Measurements from ENCODE around the gene CHKA. TPM values are rescaled to one million over a fixed set of nuclear protein-coding genes. Genes with fewer than 3 reads are reported as not detected.

Gene CHKA
- polyA plus RNA-seq, 1 donor (not counting 4 experiments of a cell fraction or from before 2014, with no cell fraction given) = 7.1 TPM

GRCh38 chr11:68113986-68114385 lies 7.2 kb downstream of the CHKA start:
- FAIRE-seq (no peak), DNase-seq (ENCODE audit: low read depth, low spot score) (no peak)
- no peaks in the 10 kb centered on the region for H3K79me2 ChIP-seq (ENCODE audit: control insufficient read depth, insufficient read depth, low read length)
- H3K9me3 ChIP-seq (ENCODE audit: control insufficient read depth, low read depth, low read length) = no peaks in the 10 kb centered on the region
- no peak overlapping the region for H3K4me2 ChIP-seq (ENCODE audit: control insufficient read depth, extremely low read depth, insufficient read depth, low read depth, low read length)
- H2AFZ ChIP-seq (ENCODE audit: control insufficient read depth, low read length) = no peak overlapping the region
- dilution Hi-C loops (cut with MboI; ENCODE audit: extremely low pct_ligation_motif_present, low sequenced_read_pairs) = no loop called here
- H3K27me3 ChIP-seq (ENCODE audit: control insufficient read depth, extremely low read depth, insufficient read depth, low read length) = no peaks in the 10 kb centered on the region
- H3K9ac ChIP-seq (ENCODE audit: control insufficient read depth, extremely low read depth, insufficient read depth, low read length) = no peak overlapping the region
- H4K20me1 ChIP-seq (ENCODE audit: control insufficient read depth, extremely low read depth, insufficient read depth, low read length) = no peaks in the 10 kb centered on the region
- no peak overlapping the region for H3K4me3 ChIP-seq (ENCODE audit: control insufficient read depth in 2 of 3, extremely low read depth in 1 of 3, insufficient read depth in 2 of 3, low read depth in 1 of 3, low read length in 3 of 3)
- H3K9me1 ChIP-seq (ENCODE audit: control insufficient read depth, extremely low read depth, insufficient read depth, low read length) = no peaks in the 10 kb centered on the region
- no peaks in the 10 kb centered on the region for H3K4me1 ChIP-seq (ENCODE audit: control insufficient read depth, extremely low read depth, insufficient read depth, low read length)
- H3K27ac ChIP-seq (ENCODE audit: control insufficient read depth, insufficient read depth, low read length) = no peak overlapping the region
- no peak for TF ChIP-seq EZH2 (IDR thresholded peaks at IDR 0.05; ENCODE audit: low read length)
- TF ChIP-seq, protein P1, sequence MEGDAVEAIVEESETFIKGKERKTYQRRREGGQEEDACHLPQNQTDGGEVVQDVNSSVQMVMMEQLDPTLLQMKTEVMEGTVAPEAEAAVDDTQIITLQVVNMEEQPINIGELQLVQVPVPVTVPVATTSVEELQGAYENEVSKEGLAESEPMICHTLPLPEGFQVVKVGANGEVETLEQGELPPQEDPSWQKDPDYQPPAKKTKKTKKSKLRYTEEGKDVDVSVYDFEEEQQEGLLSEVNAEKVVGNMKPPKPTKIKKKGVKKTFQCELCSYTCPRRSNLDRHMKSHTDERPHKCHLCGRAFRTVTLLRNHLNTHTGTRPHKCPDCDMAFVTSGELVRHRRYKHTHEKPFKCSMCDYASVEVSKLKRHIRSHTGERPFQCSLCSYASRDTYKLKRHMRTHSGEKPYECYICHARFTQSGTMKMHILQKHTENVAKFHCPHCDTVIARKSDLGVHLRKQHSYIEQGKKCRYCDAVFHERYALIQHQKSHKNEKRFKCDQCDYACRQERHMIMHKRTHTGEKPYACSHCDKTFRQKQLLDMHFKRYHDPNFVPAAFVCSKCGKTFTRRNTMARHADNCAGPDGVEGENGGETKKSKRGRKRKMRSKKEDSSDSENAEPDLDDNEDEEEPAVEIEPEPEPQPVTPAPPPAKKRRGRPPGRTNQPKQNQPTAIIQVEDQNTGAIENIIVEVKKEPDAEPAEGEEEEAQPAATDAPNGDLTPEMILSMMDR (optimal IDR thresholded peaks at IDR 0.05 in 1 of 3, IDR thresholded peaks at IDR 0.05 in 1 of 3, conservative IDR thresholded peaks at IDR 0.05 in 1 of 3; ENCODE audit: extremely low read depth in 1 of 3, insufficient read depth in 2 of 3, low read length in 3 of 3) = no peak
- no peaks in the 10 kb centered on the region for H3K36me3 ChIP-seq (ENCODE audit: control insufficient read depth in 2 of 2, extremely low read depth in 1 of 2, insufficient read depth in 2 of 2, low read length in 2 of 2)

DNA sequence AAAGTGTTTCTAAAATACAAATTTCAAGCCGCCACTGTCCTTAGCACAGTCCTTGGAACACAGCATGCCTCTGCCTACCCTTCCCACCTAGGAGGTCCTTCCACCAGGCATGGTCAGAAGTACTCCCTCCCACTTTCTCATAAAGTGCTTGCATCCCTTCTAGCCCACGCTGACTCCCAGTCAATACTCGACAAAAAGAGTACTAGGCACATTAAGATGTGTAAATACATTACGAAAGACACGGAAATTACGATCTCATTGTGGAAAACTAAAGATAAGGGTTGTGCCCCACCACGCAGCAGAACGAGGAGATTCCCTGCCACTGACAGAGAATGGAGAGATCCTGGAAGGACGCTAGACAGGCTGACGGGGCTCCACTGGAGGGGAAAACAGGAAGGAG lies 13.5 kb downstream of the CHKA start:
- no peak for DNase-seq (ENCODE audit: low read depth, low spot score)
- H3K4me2 ChIP-seq (ENCODE audit: control insufficient read depth, extremely low read depth, insufficient read depth, low read depth, low read length) = no peak overlapping the region
- no peak for FAIRE-seq
- no peaks in the 10 kb centered on the region for H4K20me1 ChIP-seq (ENCODE audit: control insufficient read depth, extremely low read depth, insufficient read depth, low read length)
- no peaks in the 10 kb centered on the region for H3K4me1 ChIP-seq (ENCODE audit: control insufficient read depth, extremely low read depth, insufficient read depth, low read length)
- H3K9me3 ChIP-seq (ENCODE audit: control insufficient read depth, low read depth, low read length) = no peaks in the 10 kb centered on the region
- no peak overlapping the region for H3K4me3 ChIP-seq (ENCODE audit: control insufficient read depth in 2 of 3, extremely low read depth in 1 of 3, insufficient read depth in 2 of 3, low read depth in 1 of 3, low read length in 3 of 3)
- H3K9me1 ChIP-seq (ENCODE audit: control insufficient read depth, extremely low read depth, insufficient read depth, low read length) = no peaks in the 10 kb centered on the region
- TF ChIP-seq, protein P1 (optimal IDR thresholded peaks at IDR 0.05 in 1 of 3, IDR thresholded peaks at IDR 0.05 in 1 of 3, conservative IDR thresholded peaks at IDR 0.05 in 1 of 3; ENCODE audit: extremely low read depth in 1 of 3, insufficient read depth in 2 of 3, low read length in 3 of 3) = no peak
- dilution Hi-C loops (cut with MboI; ENCODE audit: extremely low pct_ligation_motif_present, low sequenced_read_pairs) = no loop called here
- no peaks in the 10 kb centered on the region for H3K36me3 ChIP-seq (ENCODE audit: control insufficient read depth in 2 of 2, extremely low read depth in 1 of 2, insufficient read depth in 2 of 2, low read length in 2 of 2)
- H3K27ac ChIP-seq (ENCODE audit: control insufficient read depth, insufficient read depth, low read length) = no peak overlapping the region
- no peaks in the 10 kb centered on the region for H3K79me2 ChIP-seq (ENCODE audit: control insufficient read depth, insufficient read depth, low read length)
- H2AFZ ChIP-seq (ENCODE audit: control insufficient read depth, low read length) = no peak overlapping the region
- H3K27me3 ChIP-seq (ENCODE audit: control insufficient read depth, extremely low read depth, insufficient read depth, low read length) = no peaks in the 10 kb centered on the region
- H3K9ac ChIP-seq (ENCODE audit: control insufficient read depth, extremely low read depth, insufficient read depth, low read length) = no peak overlapping the region
